Tibial nerve (tissue), 3 donors: Measurements from ENCODE around the gene KRTAP2-3.
"Not testable (repeated sequence)": the region's sequence is repeated elsewhere in the genome, so short reads cannot be mapped to it uniquely, and the experiment has no call there.

ENCODE experiments used
- POLR2A ChIP-seq, 2 donors: fragments of 450-650 bp; IDR thresholded peaks; one replicate each; pipeline ENCODE4 v1.6.1; 2017; ENCODE audit warnings: antibody characterized with exemption in 2 of 2, mild to moderate bottlenecking in 2 of 2, moderate library complexity in 2 of 2
- TF ChIP-seq, protein P1 (sequence below), 5 experiments: fragments of 200-600 bp in 3 of 5; fragments of 450-650 bp in 2 of 5; sonication (generic) in 3 of 5; IDR thresholded peaks; one replicate each; pipeline ENCODE4 v1.5.1; 2016 to 2019; ENCODE audit warnings: antibody characterized with exemption in 5 of 5, mild to moderate bottlenecking in 3 of 5, moderate library complexity in 2 of 5

GRCh38 chr17:41046735-41047465 is 13.0 kb downstream of the KRTAP2-3 start, which contains the start of gene KRTAP2-1:
- not testable (repeated sequence) for TF ChIP-seq POLR2A (IDR thresholded peaks at IDR 0.05)
- TF ChIP-seq, protein P1, sequence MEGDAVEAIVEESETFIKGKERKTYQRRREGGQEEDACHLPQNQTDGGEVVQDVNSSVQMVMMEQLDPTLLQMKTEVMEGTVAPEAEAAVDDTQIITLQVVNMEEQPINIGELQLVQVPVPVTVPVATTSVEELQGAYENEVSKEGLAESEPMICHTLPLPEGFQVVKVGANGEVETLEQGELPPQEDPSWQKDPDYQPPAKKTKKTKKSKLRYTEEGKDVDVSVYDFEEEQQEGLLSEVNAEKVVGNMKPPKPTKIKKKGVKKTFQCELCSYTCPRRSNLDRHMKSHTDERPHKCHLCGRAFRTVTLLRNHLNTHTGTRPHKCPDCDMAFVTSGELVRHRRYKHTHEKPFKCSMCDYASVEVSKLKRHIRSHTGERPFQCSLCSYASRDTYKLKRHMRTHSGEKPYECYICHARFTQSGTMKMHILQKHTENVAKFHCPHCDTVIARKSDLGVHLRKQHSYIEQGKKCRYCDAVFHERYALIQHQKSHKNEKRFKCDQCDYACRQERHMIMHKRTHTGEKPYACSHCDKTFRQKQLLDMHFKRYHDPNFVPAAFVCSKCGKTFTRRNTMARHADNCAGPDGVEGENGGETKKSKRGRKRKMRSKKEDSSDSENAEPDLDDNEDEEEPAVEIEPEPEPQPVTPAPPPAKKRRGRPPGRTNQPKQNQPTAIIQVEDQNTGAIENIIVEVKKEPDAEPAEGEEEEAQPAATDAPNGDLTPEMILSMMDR (IDR thresholded peaks at IDR 0.05) = not testable (repeated sequence)
